GM19035 (cell line): ENCODE data around the gene RMI1.
"Not testable (repeated sequence)": the region's sequence is repeated elsewhere in the genome, so short reads cannot be mapped to it uniquely, and the experiment has no call there.

Experiments used
- ATAC-seq: cut with Tn5 transposase; IDR thresholded peaks from one replicate; pipeline ENCODE4 v1.9.1; 2021; ENCODE audit not compliant: unreplicated experiment

The RMI1 gene

GRCh38 chr9:83980395-83981125, at the start of gene RMI1:
Gene RMI1, plus strand, starts transcription at chr9:83980805. Its CDS starts 20,182 bp downstream, at chr9:84000987.
- ATAC-seq: peak; percentile 71

- no peak for ATAC-seq
Observed at GRCh38 chr9:83930881-83931280, 49.7 kb upstream of the RMI1 start.

- no peak for ATAC-seq
Observed at GRCh38 chr9:83932011-83932410, 48.6 kb upstream of the RMI1 start.

GRCh38 chr9:83932851-83933250, 47.8 kb upstream of the RMI1 start:
- ATAC-seq: no peak

- ATAC-seq: no peak
Observed at GRCh38 chr9:83933790-83934189, 46.8 kb upstream of the RMI1 start.

GRCh38 chr9:83934569-83935275, 45.9 kb upstream of the RMI1 start:
- ATAC-seq: no peak

- ATAC-seq: no peak
Observed at GRCh38 chr9:83935276-83935935, 45.2 kb upstream of the RMI1 start.

- no peak for ATAC-seq
Observed at GRCh38 chr9:83936523-83936922, 44.1 kb upstream of the RMI1 start.

GRCh38 chr9:83937861-83938455, 42.6 kb upstream of the RMI1 start:
- no peak for ATAC-seq

- ATAC-seq: no peak
Observed at GRCh38 chr9:83940590-83941303, 39.9 kb upstream of the RMI1 start.

GRCh38 chr9:83948096-83948495, 32.5 kb upstream of the RMI1 start:
- ATAC-seq: not testable (repeated sequence)

GRCh38 chr9:83956086-83956435, 24.5 kb upstream of the RMI1 start:
- ATAC-seq: peak; percentile 63

GRCh38 chr9:83956436-83957247, 24.0 kb upstream of the RMI1 start:
- peak; percentile 83 for ATAC-seq

- no peak for ATAC-seq
Observed at GRCh38 chr9:83957248-83957513, 23.4 kb upstream of the RMI1 start.

- no peak for ATAC-seq
Observed at GRCh38 chr9:83959061-83959460, 21.5 kb upstream of the RMI1 start.

GRCh38 chr9:83960991-83961390, 19.6 kb upstream of the RMI1 start:
- no peak for ATAC-seq

- no peak for ATAC-seq
Observed at GRCh38 chr9:83962165-83962564, 18.4 kb upstream of the RMI1 start.

- ATAC-seq: no peak
Observed at GRCh38 chr9:83964973-83965349, 15.6 kb upstream of the RMI1 start.

- no peak for ATAC-seq
Observed at GRCh38 chr9:83965350-83966208, 15.0 kb upstream of the RMI1 start.

GRCh38 chr9:83966209-83966582, 14.4 kb upstream of the RMI1 start:
- ATAC-seq: no peak
